OCI-LY7 (cell line): ENCODE data around the gene NFYB.

Experiments used
- CTCF ChIP-seq: fragments of 200-600 bp; sonication (generic); conservative IDR thresholded peaks from 2 replicates; pipeline ENCODE4 v1.5.1; 2014; ENCODE audit warnings: mild to moderate bottlenecking, antibody characterized with exemption, low read length, moderate library complexity, mixed read lengths
- EZH2phosphoT487 ChIP-seq: fragments of 200-600 bp; sonication (generic); IDR thresholded peaks from 2 replicates; pipeline ENCODE4 v1.6.1; 2018; ENCODE audit warnings: low read depth, borderline replicate concordance, mild to moderate bottlenecking, mixed run types, antibody characterized with exemption, low read length, moderate library complexity, mixed read lengths

GRCh38 chr12:104121001-104121400 lies 17.0 kb downstream of the NFYB start:
- TF ChIP-seq CTCF, result no peak
- no peak for TF ChIP-seq EZH2phosphoT487
